ENCODE measurements around the gene PSMB2.

The PSMB2 gene

GRCh38 chr1:35633547-35633946 lies 7.8 kb downstream of the PSMB2 start:
- no peak for TF ChIP-seq CTCF (IDR thresholded peaks at IDR 0.05; ENCODE audit: low read depth, low read length)
- no peak overlapping the region for H3K4me3 ChIP-seq (ENCODE audit: low read depth, low read length)
- in situ Hi-C loops (cut with HindIII; ENCODE audit: low sequenced_read_pairs): no loop called here
- DNase-seq (ENCODE audit: low read depth, low spot score): no peak

GRCh38 chr1:35631396-35631795 lies 9.9 kb downstream of the PSMB2 start:
- no peak for TF ChIP-seq CTCF (IDR thresholded peaks at IDR 0.05; ENCODE audit: low read depth, low read length)

GRCh38 chr1:35629051-35629450 lies 12.3 kb downstream of the PSMB2 start:
- DNase-seq (ENCODE audit: low read depth, low spot score): no peak
- no peak for TF ChIP-seq CTCF (IDR thresholded peaks at IDR 0.05; ENCODE audit: low read depth, low read length)
- in situ Hi-C loops (cut with HindIII; ENCODE audit: low sequenced_read_pairs): no loop called here
- H3K4me3 ChIP-seq (ENCODE audit: low read depth, low read length): no peak overlapping the region

More at GRCh38 chr1:35631396-35631795, 9.9 kb downstream of the PSMB2 start:
- DNase-seq (ENCODE audit: low read depth, low spot score): no peak
- in situ Hi-C loops (cut with HindIII; ENCODE audit: low sequenced_read_pairs): no loop called here
- no peak overlapping the region for H3K4me3 ChIP-seq (ENCODE audit: low read depth, low read length)

GRCh38 chr1:35623832-35624231 lies 17.5 kb downstream of the PSMB2 start:
- TF ChIP-seq CTCF (IDR thresholded peaks at IDR 0.05; ENCODE audit: low read depth, low read length): no peak
- no peak for DNase-seq (ENCODE audit: low read depth, low spot score)
- in situ Hi-C loops (cut with HindIII; ENCODE audit: low sequenced_read_pairs): no loop called here
- no peak overlapping the region for H3K4me3 ChIP-seq (ENCODE audit: low read depth, low read length)

GRCh38 chr1:35622510-35623178 lies 18.7 kb downstream of the PSMB2 start:
- no peak overlapping the region for H3K4me3 ChIP-seq (ENCODE audit: low read depth, low read length)
- TF ChIP-seq CTCF (IDR thresholded peaks at IDR 0.05; ENCODE audit: low read depth, low read length): no peak
- in situ Hi-C loops (cut with HindIII; ENCODE audit: low sequenced_read_pairs): no loop called here
- no peak for DNase-seq (ENCODE audit: low read depth, low spot score)

- in situ Hi-C loops (cut with HindIII; ENCODE audit: low sequenced_read_pairs): no loop called here
- H3K4me3 ChIP-seq (ENCODE audit: low read depth, low read length): no peak overlapping the region
- no peak for TF ChIP-seq CTCF (IDR thresholded peaks at IDR 0.05; ENCODE audit: low read depth, low read length)
- no peak for DNase-seq (ENCODE audit: low read depth, low spot score)
Measured at GRCh38 chr1:35619237-35620121, 21.8 kb downstream of the PSMB2 start.

Data from astrocyte of the spinal cord (primary cell).